GM19043 (cell line): ENCODE data around the gene SLC44A4.
A peak's percentile ranks its signal among the peaks of the same experiment; 100 is the strongest.
"Not testable (repeated sequence)": the region's sequence is repeated elsewhere in the genome, so short reads cannot be mapped to it uniquely, and the experiment has no call there.

ENCODE experiments used
- ATAC-seq: cut with Tn5 transposase; IDR thresholded peaks from one replicate; pipeline ENCODE4 v1.9.1; 2021; ENCODE audit warnings: low read depth; ENCODE audit not compliant: unreplicated experiment

The SLC44A4 gene

DNA sequence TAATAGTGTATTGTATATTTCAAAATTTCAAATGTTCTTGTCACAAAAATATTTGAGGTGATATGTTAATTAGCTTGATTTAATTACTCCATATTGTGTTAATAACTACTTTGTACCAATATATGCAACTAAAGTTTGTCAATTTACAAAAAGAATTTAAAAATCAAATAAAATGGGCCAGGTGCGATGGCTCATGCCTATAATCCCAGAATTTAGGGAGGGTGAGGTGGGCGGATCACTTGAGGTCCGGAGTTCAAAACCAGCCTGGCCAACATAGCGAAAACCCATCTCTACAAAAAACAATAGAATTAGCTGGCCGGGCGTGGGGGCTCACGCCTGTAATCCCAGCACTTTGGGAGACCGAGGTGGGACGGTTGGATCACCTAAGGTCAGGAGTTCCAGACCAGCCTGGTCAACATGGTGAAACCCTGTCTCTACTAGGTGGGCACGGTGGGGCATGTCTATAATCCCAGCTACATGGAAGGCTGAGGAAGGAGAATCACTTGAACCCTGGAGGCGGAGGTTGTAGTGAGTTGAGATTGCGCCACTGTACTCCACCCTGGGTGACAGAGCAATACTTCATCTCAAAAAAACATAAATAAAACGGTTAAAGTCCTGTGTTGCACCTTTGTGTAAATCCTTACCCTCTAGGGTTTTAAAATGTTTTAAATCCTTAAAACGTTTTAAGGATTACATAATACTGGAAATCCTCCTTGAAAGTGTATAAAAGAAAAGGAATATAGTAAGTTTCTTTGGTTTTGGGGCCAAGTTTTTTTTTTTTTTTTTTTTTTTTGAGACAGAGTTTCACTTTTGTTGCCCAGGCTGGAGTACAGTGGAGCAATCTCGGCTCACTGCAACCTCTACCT is 47.2 kb downstream of the SLC44A4 start:
- ATAC-seq = no peak

DNA sequence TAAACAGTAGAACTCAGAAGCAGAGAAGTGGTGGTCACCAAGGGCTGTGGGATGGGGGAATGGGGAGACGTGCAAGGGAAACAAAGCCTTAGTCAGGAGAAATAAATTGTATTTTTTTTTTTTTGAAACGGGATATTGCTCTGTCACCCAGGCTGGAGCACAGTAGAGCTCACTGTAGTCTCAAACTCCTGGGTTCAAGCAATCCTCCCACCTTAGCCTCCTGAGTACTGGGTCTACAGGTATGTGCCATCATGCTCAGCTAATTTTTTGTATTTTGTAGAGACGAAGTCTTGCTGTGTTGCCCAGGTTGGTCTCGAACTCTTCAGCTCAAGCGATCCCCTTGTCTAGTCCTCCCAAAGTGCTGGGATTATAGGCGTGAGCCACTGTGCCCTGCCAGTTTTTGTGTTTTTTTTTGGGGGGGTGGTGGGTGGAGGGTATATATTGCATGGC is 47.9 kb downstream of the SLC44A4 start:
- ATAC-seq = no peak

DNA sequence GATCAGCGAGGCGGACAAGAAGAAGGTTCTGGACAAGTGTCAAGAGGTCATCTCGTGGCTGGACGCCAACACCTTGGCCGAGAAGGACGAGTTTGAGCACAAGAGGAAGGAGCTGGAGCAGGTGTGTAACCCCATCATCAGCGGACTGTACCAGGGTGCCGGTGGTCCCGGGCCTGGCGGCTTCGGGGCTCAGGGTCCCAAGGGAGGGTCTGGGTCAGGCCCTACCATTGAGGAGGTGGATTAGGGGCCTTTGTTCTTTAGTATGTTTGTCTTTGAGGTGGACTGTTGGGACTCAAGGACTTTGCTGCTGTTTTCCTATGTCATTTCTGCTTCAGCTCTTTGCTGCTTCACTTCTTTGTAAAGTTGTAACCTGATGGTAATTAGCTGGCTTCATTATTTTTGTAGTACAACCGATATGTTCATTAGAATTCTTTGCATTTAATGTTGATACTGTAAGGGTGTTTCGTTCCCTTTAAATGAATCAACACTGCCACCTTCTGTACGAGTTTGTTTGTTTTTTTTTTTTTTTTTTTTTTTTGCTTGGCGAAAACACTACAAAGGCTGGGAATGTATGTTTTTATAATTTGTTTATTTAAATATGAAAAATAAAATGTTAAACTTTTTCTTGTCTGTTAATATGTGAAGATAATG is 49.0 kb downstream of the SLC44A4 start:
- ATAC-seq = no peak

DNA sequence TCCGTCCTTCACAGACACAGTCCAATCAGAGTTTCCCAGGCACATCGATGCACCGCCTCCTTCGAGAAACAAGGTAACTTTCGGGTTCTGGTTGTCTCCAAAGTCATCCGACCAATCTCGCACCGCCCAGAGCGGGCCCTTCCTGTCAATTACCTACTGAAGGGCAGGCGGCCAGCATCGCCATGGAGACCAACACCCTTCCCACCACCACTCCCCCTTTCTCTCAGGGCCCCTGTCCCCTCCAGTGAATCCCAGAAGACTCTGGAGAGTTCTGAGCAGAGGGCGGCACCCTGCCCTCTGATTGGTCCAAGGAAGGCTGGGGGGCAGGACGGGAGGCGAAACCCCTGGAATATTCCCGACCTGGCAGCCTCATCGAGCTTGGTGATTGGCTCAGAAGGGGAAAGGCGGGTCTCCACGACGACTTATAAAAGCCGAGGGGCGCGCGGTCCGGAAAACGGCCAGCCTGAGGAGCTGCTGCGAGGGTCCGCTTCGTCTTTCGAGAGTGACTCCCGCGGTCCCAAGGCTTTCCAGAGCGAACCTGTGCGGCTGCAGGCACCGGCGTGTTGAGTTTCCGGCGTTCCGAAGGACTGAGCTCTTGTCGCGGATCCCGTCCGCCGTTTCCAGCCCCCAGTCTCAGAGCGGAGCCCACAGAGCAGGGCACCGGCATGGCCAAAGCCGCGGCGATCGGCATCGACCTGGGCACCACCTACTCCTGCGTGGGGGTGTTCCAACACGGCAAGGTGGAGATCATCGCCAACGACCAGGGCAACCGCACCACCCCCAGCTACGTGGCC is 51.3 kb downstream of the SLC44A4 start, which contains the start of gene HSPA1B:
HSPA1B (plus strand) TSS at position 453 of the 794 bp plus-strand sequence; CDS start at position 666, 213 bp downstream.
- ATAC-seq = peak; percentile 69

DNA sequence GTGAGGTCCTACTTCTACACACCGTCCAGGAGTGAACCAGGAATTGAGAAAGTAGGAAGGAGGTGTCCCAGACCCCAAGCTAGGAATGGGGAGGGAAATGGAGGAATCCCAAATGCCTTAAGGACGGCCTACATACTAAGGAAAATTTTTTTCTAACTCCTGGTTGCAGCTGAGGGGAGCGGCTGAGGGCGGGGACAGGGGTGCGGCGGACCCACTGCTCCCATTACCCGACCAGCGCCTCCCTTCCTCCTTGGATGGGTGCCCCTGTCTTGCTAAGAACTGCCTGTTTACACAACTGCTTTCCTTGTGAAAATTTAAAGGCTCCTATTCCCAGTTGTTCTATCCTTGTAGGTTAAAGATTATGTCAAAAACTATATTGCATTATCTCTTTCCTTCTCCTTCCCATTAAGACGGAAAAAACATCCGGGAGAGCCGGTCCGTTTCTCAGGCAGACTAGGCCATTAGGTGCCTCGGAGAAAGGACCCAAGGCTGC is 52.0 kb downstream of the SLC44A4 start:
- peak; percentile 17 for ATAC-seq

DNA sequence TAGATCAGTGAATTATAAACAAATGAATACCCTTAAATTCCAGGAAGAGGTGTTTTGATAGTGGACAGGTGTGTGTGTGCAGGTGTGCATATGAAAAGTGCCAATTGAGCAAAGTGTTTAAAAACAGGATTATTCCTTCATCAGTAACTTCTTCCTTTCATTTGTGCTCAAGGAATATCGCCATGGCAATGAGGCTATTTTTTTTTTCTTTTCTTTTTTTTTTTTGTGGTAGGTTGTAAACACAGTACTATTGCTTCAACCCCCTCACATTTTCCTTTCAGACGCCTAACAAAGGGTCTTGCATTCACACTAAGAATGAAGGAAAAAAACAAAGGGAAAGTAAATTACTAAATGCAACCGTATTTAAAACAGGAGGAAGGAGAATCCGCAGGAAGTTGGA is 53.2 kb downstream of the SLC44A4 start:
- no peak for ATAC-seq

DNA sequence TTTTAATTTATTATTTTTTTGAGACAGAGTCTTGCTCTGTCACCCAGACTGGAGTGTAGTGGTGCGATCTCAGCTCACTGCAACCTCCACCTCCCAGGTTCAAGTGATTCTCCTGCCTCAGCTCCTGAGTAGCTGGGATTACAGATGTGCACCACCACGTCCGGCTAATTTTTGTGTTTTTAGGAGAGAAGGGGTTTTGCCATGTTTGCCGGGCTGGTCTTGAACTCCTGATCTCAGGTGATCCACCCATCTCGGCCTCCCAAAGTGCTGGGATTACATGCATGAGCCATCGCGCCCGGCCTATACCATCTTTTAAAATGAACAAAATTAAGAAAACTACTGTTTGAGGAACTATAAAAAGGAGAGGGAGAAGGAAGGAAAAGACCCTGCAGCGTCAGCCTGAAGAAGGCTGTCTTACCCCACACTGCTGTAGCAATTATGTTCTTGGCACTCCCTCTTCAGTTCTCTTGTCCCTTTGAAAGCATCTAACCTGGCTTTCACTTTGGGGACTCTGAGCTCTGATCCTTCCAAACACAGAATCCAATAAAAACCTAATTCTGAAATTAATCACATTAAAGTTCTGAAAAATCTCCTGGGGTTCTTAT is 55.1 kb downstream of the SLC44A4 start:
- not testable (repeated sequence) for ATAC-seq

DNA sequence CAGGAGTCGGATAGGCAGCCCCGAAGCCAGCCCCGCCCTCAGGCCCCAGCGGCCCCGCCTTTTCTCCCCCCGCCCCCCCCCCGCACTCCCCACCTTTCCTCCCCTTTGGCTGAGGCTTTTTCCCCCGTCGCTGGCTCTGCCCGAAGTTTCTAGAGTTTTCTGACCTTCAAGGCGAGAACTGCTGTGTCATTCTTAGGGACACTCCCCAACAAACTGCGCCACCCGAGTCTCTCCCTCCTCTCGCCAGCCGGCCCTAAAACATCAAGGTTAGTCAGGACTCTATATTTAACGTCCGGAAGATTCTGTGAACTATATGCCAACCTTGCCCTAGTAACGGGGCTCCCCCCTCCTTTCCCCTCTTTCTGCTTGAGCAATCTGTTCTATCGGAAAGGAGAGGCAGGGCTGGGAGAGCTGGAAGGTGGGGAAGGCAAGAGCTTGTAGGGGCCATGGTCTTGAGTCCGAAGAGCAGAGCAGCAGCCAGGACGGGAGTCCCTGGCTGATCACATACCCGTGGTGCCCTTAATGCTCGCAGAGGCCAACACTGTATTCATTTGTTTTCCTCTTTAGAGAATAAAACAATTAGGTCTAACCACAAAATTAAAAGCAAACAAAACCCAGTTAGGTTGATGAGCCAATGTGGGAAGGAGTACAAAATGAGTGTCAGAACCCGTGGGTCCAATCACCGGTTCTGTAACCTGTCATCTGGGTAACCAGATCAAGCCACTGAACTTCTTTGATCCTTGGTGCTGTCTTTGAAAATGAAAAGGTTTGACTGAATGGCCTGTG is 56.6 kb downstream of the SLC44A4 start:
- ATAC-seq = no peak

DNA sequence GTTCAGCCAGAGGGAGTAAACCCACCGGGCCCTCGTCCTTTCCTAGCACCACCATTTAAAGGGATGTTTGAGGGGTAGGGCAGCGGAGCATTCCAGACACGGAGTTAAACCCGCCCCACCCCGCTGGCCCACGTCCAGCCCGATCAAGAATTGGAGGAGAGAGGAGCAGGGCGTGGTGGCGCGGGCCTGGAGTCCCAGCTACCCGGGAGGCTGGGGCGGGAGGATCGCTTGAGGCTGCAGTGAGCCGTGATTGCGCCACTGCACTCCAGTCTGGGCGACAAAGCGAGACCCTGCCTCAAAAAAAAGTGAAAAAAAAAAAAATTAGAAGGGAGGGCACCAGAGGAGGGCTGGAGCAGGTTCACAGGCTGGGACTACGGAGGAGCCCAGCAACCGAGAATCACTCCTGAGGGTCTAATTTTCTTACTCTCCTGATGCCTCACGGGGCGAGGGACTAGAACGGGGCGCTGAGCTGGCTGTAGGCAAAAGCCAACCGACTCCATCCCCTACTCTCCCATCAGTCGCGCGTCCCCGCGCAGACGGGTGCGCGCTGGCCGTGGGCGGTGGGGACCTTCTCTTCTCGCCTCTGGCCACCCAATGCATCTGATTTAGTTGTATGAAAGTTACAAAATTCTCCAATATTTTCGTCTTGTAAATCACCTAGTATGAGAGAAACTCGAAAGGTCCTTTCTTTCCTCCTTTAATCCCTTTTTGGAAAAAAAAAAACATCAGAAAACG is 57.3 kb downstream of the SLC44A4 start:
- ATAC-seq = no peak

DNA sequence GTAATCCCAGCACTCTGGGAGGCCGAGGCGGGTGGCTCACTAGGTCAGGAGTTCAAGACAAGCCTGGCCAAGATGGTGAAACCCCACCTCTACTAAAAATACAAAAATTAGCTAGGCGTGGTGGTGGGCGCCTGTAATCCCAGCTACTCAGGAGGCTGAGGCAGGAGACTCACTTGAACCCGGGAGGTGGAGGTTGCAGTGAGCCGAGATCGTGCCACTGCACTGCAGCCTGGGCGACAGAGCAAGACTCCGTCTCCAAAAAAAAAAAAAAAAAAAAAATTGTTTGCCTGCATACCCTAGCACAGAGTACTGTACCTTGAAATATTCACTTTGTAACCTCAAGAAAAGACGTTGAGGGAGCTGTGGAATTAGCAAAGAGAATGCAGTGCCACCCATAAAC is 58.4 kb downstream of the SLC44A4 start:
- ATAC-seq = not testable (repeated sequence)

DNA sequence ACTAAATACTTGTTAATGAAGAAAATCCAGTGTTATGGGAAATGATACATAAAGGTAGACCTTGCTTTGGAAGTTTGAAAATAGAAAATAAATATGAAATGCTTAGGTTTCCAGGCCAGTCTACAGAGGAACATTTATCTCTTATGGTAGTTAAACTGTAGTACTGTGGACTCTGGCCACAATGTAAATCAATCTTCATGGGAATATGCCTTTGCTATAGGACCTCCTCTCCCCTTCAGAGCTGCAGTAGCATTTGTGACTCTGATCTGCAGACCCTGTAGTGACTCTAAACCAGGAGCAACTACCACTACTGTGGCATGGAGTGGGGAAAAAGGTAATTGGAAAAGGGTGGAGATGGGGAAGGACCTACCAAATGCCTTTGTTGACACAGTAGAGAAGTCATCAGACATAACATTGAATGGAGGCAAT is 58.9 kb downstream of the SLC44A4 start:
- ATAC-seq = no peak

DNA sequence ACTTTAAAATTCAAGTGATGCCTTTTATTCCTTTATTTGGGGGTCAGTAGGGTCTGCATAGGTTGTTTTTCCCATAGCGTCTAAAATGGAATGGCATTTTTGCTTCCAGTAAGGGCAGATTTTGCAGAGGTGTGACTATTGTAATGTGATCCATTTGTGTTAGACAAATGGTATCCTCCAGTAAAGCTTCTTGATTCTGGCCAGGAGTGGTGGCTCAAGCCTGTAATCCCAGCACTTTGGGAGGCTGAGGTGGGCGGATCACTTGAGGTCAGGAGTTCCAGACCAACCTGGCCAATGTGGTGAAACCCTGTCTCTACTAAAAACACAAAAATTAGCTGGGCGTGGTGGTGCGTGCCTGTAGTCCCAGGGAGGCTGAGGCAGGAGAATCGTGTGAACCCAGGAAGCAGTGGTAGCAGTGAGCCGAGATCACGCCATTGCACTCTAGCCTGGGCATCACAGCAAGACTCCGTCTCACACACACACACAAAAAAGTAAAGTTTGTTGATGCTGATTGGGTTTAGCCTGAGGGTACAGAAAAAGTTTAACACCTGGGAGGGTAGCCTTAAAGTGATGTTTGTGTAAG is 60.8 kb downstream of the SLC44A4 start:
- ATAC-seq = not testable (repeated sequence)

DNA sequence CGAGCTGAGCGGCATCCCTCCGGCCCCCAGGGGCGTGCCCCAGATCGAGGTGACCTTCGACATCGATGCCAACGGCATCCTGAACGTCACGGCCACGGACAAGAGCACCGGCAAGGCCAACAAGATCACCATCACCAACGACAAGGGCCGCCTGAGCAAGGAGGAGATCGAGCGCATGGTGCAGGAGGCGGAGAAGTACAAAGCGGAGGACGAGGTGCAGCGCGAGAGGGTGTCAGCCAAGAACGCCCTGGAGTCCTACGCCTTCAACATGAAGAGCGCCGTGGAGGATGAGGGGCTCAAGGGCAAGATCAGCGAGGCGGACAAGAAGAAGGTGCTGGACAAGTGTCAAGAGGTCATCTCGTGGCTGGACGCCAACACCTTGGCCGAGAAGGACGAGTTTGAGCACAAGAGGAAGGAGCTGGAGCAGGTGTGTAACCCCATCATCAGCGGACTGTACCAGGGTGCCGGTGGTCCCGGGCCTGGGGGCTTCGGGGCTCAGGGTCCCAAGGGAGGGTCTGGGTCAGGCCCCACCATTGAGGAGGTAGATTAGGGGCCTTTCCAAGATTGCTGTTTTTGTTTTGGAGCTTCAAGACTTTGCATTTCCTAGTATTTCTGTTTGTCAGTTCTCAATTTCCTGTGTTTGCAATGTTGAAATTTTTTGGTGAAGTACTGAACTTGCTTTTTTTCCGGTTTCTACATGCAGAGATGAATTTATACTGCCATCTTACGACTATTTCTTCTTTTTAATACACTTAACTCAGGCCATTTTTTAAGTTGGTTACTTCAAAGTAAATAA is 61.5 kb downstream of the SLC44A4 start:
- not testable (repeated sequence) for ATAC-seq

DNA sequence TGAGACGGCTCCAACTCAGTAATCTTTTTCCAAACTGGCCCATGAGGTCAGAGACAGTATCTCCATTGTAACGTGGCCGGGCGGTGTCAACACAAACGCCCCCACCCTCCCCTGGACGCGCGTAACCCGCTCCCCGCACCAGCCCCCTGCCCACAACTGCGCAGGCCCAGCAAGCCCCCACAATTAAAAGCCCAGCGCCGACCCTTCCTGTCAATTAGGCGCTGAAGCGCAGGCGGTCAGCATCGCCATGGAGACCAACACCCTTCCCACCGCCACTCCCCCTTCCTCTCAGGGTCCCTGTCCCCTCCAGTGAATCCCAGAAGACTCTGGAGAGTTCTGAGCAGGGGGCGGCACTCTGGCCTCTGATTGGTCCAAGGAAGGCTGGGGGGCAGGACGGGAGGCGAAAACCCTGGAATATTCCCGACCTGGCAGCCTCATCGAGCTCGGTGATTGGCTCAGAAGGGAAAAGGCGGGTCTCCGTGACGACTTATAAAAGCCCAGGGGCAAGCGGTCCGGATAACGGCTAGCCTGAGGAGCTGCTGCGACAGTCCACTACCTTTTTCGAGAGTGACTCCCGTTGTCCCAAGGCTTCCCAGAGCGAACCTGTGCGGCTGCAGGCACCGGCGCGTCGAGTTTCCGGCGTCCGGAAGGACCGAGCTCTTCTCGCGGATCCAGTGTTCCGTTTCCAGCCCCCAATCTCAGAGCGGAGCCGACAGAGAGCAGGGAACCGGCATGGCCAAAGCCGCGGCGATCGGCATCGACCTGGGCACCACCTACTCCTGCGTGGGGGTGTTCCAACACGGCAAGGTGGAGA is 63.6 kb downstream of the SLC44A4 start, which contains the start of the genes HSPA1A and HSPA1L:
HSPA1A (plus strand) TSS at position 519 of the 814 bp plus-strand sequence; CDS start at position 733, 214 bp downstream.
HSPA1L (minus strand) TSS at position 259 of the 814 bp plus-strand sequence. CDS start 3,311 bp downstream, outside the sequence.
- ATAC-seq = no peak

DNA sequence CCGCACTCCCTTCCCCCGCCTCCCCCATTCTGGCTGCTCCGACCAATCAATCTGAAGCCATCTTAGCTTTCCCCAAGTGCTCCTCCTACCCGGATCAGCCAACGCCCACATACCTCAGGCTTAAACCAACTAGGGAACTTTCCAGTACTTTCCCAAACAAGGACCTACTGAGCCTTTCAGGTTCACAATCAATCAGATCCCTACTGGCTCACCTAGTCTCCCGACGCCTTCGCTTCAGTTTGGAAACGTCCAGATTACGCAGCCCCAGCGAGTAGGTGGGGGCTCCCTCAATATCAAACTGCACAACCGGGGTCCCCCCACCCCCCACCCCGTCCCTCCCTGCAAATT is 64.1 kb downstream of the SLC44A4 start:
- ATAC-seq = no peak

DNA sequence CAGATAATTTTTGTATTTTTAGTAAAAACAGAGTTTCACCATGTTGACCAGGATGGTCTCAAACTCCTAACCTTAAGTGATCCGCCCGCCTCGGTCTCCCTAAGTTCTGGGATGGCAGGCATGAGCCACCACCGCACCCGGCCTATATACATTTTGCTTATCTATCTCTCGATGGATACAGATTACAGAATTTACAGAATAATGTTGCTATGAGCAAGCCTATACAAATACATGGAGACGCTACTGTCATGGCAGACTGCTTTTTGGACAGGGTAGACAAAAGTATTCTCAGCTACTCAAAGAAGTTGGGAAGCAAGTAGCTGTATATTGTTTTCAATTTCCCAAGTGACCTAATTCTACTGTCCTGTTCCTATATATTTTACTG is 65.3 kb downstream of the SLC44A4 start:
- ATAC-seq = no peak
